ENCODE results near the gene GDPD4. TPM values are rescaled to one million over a fixed set of nuclear protein-coding genes. Genes with fewer than 3 reads are reported as not detected.
A peak's percentile ranks its signal among the peaks of the same experiment; 100 is the strongest.

The GDPD4 gene
- total and polyA plus RNA-seq, 2 of the 4 experiments (the other 2 are of a cell fraction) = not detected

DNA sequence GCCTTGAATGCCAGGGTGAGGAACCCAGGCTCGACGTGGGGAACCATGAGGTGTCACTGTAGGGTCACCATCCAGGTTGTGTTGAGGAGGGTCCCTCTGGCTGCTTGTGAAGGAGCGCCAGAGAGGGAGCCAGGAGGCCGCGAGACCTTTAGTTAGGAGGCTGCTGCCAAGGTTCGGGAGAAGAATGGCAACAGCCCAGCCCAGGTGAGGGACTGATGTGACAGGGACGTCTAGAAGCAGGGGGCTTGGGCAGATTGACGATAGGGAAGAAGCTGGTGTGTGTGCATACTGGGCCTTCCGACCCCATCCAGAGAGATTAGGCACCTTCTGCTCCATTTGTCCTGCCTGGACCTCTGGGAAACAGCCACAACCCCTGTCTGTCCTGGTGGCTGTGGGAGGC is 124.5 kb downstream of the GDPD4 start:
- H3K27me3 ChIP-seq (ENCODE audit: control insufficient read depth, insufficient read depth, low read length) = peaks cover 31% of the 10 kb centered on the region
- intact Hi-C loops (cut with micrococcal nuclease) = no loop called here
- no peak overlapping the region for H3K4ac ChIP-seq (ENCODE audit: low read depth, low read length)
- ChIA-PET POLR2A (ENCODE audit: unreplicated experiment) (no interaction called here), CTCF (no interaction called here)
- no TSS peak for BruUV-seq (replicated peaks)
- no peak for TF ChIP-seq CHD1 (IDR thresholded peaks at IDR 0.05; ENCODE audit: low read depth, low read length)
- TF ChIP-seq RCOR1 (IDR thresholded peaks at IDR 0.05; ENCODE audit: insufficient replicate concordance, low read length) = no peak
- TF ChIP-seq CEBPB (IDR thresholded peaks at IDR 0.05; ENCODE audit: low read depth, low read length) = no peak
- TF ChIP-seq, protein P1, sequence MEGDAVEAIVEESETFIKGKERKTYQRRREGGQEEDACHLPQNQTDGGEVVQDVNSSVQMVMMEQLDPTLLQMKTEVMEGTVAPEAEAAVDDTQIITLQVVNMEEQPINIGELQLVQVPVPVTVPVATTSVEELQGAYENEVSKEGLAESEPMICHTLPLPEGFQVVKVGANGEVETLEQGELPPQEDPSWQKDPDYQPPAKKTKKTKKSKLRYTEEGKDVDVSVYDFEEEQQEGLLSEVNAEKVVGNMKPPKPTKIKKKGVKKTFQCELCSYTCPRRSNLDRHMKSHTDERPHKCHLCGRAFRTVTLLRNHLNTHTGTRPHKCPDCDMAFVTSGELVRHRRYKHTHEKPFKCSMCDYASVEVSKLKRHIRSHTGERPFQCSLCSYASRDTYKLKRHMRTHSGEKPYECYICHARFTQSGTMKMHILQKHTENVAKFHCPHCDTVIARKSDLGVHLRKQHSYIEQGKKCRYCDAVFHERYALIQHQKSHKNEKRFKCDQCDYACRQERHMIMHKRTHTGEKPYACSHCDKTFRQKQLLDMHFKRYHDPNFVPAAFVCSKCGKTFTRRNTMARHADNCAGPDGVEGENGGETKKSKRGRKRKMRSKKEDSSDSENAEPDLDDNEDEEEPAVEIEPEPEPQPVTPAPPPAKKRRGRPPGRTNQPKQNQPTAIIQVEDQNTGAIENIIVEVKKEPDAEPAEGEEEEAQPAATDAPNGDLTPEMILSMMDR (conservative IDR thresholded peaks at IDR 0.05; ENCODE audit: low read depth, low read length) = no peak
- TF ChIP-seq MXI1 (IDR thresholded peaks at IDR 0.05; ENCODE audit: borderline replicate concordance, low read depth, low read length) = no peak
- TF ChIP-seq, protein P2, sequence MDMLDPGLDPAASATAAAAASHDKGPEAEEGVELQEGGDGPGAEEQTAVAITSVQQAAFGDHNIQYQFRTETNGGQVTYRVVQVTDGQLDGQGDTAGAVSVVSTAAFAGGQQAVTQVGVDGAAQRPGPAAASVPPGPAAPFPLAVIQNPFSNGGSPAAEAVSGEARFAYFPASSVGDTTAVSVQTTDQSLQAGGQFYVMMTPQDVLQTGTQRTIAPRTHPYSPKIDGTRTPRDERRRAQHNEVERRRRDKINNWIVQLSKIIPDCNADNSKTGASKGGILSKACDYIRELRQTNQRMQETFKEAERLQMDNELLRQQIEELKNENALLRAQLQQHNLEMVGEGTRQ (IDR thresholded peaks at IDR 0.05; ENCODE audit: low read depth, low read length) = no peak
- TF ChIP-seq MAFK (IDR thresholded peaks at IDR 0.05; ENCODE audit: low read depth, low read length) = no peak
- no peak for TF ChIP-seq SMC3 (IDR thresholded peaks at IDR 0.05; ENCODE audit: low read depth, low read length)
- TF ChIP-seq FOS (IDR thresholded peaks at IDR 0.05; ENCODE audit: low read depth, low read length) = no peak
- TF ChIP-seq RFX5 (IDR thresholded peaks at IDR 0.05; ENCODE audit: low read depth, low read length) = no peak
- TF ChIP-seq, protein P3, sequence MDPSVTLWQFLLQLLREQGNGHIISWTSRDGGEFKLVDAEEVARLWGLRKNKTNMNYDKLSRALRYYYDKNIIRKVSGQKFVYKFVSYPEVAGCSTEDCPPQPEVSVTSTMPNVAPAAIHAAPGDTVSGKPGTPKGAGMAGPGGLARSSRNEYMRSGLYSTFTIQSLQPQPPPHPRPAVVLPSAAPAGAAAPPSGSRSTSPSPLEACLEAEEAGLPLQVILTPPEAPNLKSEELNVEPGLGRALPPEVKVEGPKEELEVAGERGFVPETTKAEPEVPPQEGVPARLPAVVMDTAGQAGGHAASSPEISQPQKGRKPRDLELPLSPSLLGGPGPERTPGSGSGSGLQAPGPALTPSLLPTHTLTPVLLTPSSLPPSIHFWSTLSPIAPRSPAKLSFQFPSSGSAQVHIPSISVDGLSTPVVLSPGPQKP (IDR thresholded peaks at IDR 0.05; ENCODE audit: borderline replicate concordance, low read depth, low read length) = no peak
- no peak for TF ChIP-seq POLR2A (IDR thresholded peaks at IDR 0.05; ENCODE audit: low read depth, low read length)
- TF ChIP-seq MAZ (IDR thresholded peaks at IDR 0.05; ENCODE audit: borderline replicate concordance, low read depth, low read length) = no peak
- no peak for TF ChIP-seq RAD21 (IDR thresholded peaks at IDR 0.05; ENCODE audit: low read length)
- TF ChIP-seq BHLHE40 (IDR thresholded peaks at IDR 0.05; ENCODE audit: low read depth, low read length) = no peak
- no peak for TF ChIP-seq NFE2L2 (IDR thresholded peaks at IDR 0.05; ENCODE audit: low read depth, low read length)
- H2AFZ ChIP-seq (replicated peaks; ENCODE audit: low read length, poor library complexity) = peak overlapping the region; percentile 21
- H3K56ac ChIP-seq (ENCODE audit: extremely low read depth, insufficient read depth, low read length) = no peak overlapping the region
- H3K9ac ChIP-seq (ENCODE audit: low read depth, low read length) = no peak overlapping the region
- no peak overlapping the region for H2BK15ac ChIP-seq (ENCODE audit: low read depth, low read length)
- H4K20me1 ChIP-seq (ENCODE audit: insufficient read depth, low read length) = no peaks in the 10 kb centered on the region
- H2BK5ac ChIP-seq (ENCODE audit: low read depth, low read length, poor library complexity, severe bottlenecking) = no peak overlapping the region
- no peaks in the 10 kb centered on the region for H3K79me1 ChIP-seq (ENCODE audit: low read depth in 1 of 2, low read length in 2 of 2)
- no peak overlapping the region for H2BK20ac ChIP-seq (ENCODE audit: low read depth, low read length)
- in situ Hi-C loops (cut with MboI; ENCODE audit: low sequenced_read_pairs) = no loop called here
- no peak overlapping the region for H2BK120ac ChIP-seq (ENCODE audit: low read depth, low read length)
- H3K27ac ChIP-seq (ENCODE audit: insufficient read depth, low read length) = no peak overlapping the region
- H4K5ac ChIP-seq (ENCODE audit: low read depth, low read length) = no peak overlapping the region
- H3K4me3 ChIP-seq (ENCODE audit: insufficient read depth, low read depth, low read length) = no peak overlapping the region
- dilution Hi-C loops (cut with HindIII; ENCODE audit: low sequenced_read_pairs, unreplicated experiment) = no loop called here
- no peak overlapping the region for H4K8ac ChIP-seq (ENCODE audit: low read depth in 2 of 2, low read length in 2 of 2)
- H3K36me3 ChIP-seq (ENCODE audit: control insufficient read depth, insufficient read depth, low read length) = no peaks in the 10 kb centered on the region
- no peak for ATAC-seq (ENCODE audit: low read depth)
- peaks cover 3% of the 10 kb centered on the region; the same call in 1 of the 2 replicates for H3K9me1 ChIP-seq (ENCODE audit: insufficient read depth, low read length)
- H3K18ac ChIP-seq (ENCODE audit: low read depth, low read length) = no peak overlapping the region
- H3K23ac ChIP-seq (ENCODE audit: low read depth, low read length) = no peak overlapping the region
- H3K4me1 ChIP-seq (ENCODE audit: control insufficient read depth, insufficient read depth, low read length) = no peaks in the 10 kb centered on the region
- H3K4me2 ChIP-seq (ENCODE audit: low read depth, low read length) = no peak overlapping the region
- H3K9me3 ChIP-seq (ENCODE audit: control insufficient read depth, insufficient read depth, low read length) = no peaks in the 10 kb centered on the region
- WGBS, 2 experiments (ENCODE audit: extremely low coverage in 2 of 2, insufficient read length in 1 of 2) = 61% methylated on average over 3 of the region's 9 CpGs; no CpG with 5 or more reads in 1 of the 2 experiments
- no peak overlapping the region for H2AK9ac ChIP-seq (replicated peaks; ENCODE audit: low read depth, low read length, poor library complexity)
- H2AK5ac ChIP-seq (ENCODE audit: low read depth, low read length) = no peak overlapping the region
- no peak overlapping the region for H3K14ac ChIP-seq (replicated peaks; ENCODE audit: low read depth, low read length)
- no peak overlapping the region for H4K91ac ChIP-seq (ENCODE audit: insufficient read depth, low read depth, low read length)
- no peak for DNase-seq
